ENCODE measurements around the gene SCN1B.
A peak's percentile ranks its signal among the peaks of the same experiment; 100 is the strongest.

SCN1B gene

DNA sequence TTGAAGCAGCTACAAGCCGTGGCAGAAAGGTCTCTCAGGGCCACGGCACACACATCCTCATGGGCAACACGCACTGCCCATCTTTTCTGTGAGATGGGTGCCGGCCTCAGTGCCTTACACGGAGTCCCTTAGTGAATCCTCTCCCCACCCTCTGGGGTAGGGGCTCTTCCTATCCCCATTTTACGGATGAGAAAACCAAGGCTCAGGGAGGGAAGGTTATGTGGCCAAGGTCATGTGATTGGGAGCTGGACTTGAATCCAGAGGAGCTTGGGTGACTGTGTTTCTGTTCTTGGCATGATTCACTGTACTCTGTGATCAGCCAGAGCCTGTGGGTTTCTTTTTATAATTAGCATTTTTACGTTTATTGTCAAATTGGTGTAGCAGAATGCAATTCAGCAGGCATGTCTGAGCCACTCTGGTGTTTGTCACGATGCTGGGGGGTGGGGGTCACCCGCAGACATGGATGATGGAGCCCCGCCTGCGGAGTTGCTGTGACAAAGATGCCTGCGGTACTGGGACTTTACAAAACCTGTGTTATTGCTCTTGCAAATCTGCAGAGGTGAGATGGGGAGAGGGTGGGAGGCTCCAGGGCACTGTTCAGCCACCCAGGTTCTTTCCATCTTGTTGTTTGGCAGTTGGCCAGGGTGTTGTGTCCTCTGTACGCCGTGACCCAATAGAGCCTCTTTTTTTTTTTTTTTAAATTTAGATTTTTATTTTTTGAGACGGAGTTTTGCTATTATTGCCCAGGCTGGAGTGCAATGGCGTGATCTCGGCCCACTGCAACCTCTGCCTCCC lies 4.5 kb downstream of the SCN1B start:
- TF ChIP-seq, protein P1, sequence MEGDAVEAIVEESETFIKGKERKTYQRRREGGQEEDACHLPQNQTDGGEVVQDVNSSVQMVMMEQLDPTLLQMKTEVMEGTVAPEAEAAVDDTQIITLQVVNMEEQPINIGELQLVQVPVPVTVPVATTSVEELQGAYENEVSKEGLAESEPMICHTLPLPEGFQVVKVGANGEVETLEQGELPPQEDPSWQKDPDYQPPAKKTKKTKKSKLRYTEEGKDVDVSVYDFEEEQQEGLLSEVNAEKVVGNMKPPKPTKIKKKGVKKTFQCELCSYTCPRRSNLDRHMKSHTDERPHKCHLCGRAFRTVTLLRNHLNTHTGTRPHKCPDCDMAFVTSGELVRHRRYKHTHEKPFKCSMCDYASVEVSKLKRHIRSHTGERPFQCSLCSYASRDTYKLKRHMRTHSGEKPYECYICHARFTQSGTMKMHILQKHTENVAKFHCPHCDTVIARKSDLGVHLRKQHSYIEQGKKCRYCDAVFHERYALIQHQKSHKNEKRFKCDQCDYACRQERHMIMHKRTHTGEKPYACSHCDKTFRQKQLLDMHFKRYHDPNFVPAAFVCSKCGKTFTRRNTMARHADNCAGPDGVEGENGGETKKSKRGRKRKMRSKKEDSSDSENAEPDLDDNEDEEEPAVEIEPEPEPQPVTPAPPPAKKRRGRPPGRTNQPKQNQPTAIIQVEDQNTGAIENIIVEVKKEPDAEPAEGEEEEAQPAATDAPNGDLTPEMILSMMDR (IDR thresholded peaks at IDR 0.05; ENCODE audit: extremely low read depth, insufficient read depth, missing control alignments), result no peak
- DNase-seq (ENCODE audit: low spot score), result no peak
- in situ Hi-C loops (cut with MboI; ENCODE audit: low pct_unique_long_range_greater_than_20kb, low sequenced_read_pairs, unreplicated experiment), result no loop called here

DNA sequence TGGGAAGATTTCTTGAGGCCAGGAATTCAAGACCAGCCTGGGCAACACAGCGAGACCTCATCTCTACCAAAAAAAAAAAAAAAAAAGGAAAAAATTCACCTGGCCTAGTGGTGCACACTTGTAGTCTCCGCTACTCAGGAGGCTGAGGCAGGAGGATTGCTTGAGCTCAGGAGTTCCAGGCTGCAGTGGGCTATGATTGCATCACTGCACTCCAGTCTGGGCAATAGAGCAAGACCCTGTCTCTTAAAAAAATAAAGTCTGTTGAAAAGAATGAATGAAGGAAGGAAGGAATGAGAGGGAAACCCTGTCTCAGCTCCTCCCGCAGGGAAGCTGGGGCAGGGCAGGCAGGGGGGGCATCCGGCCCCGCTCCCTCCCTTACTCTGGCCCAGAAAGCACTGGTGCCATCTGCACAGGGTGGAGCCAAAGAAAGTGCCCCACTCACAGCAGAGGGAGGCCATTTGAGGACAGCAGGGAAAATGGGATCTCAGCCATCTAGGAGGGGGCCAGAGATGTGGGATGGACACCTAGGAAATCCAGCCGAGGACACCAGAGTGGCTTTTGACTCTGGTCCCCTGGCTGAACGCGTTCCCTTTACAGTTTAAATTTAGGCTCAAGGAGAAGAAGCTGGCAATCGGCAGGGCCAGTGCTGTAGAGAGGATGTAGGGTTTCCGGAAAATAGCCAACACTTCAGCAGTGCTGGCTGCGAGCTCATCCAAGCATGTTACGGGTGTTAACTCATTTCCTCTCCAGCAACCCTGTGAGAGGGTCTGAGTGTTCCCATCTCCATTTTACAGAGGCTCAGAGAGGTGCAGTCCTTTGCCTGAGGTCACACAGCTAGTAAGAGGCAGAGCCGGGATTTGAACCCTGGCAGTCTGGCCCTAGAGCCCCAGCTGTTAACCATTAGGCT lies 7.7 kb downstream of the SCN1B start:
- in situ Hi-C loops (cut with MboI; ENCODE audit: low pct_unique_long_range_greater_than_20kb, low sequenced_read_pairs, unreplicated experiment), result no loop called here
- DNase-seq (ENCODE audit: low spot score), result peak; percentile 67
- TF ChIP-seq, protein P1 (IDR thresholded peaks at IDR 0.05; ENCODE audit: extremely low read depth, insufficient read depth, missing control alignments), result no peak

DNA sequence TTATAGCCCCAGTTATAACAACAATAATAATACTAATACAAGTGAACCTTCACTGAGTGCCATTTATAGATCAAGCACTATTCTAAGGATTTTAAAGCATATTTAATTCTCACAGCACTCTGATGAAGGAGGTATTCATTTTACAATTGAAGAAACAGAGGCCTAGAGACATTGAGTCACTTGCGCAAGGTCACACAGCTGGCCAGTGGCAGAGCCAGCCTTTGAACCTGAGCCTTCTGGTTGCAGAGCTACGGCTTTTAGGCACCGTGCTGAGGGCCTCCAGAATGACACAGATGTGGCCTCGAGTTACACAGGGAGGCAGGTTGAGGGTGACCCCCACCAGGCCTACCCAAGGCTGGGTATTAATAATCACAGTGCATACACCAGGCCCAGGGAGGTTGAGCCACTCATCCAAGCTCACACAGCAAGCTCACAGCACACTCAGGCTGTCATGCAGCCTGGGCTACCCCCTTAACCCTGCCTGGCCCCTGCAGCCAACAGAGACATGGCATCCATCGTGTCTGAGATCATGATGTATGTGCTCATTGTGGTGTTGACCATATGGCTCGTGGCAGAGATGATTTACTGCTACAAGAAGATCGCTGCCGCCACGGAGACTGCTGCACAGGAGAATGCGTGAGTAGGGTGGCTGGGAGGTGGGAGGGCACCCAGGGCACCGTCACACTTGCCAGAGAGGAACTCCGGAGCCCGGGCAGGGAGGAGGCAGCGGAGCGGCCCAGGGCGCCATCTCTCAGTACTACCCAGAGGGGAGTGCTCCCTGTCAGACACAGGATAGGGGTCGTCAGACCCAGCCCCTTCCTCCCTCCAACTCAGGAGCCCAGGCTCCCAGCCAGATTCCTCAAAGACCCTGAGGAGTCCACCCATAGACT lies 8.6 kb downstream of the SCN1B start:
- DNase-seq (ENCODE audit: low spot score), result no peak
- in situ Hi-C loops (cut with MboI; ENCODE audit: low pct_unique_long_range_greater_than_20kb, low sequenced_read_pairs, unreplicated experiment), result no loop called here
- TF ChIP-seq, protein P1 (IDR thresholded peaks at IDR 0.05; ENCODE audit: extremely low read depth, insufficient read depth, missing control alignments), result no peak

DNA sequence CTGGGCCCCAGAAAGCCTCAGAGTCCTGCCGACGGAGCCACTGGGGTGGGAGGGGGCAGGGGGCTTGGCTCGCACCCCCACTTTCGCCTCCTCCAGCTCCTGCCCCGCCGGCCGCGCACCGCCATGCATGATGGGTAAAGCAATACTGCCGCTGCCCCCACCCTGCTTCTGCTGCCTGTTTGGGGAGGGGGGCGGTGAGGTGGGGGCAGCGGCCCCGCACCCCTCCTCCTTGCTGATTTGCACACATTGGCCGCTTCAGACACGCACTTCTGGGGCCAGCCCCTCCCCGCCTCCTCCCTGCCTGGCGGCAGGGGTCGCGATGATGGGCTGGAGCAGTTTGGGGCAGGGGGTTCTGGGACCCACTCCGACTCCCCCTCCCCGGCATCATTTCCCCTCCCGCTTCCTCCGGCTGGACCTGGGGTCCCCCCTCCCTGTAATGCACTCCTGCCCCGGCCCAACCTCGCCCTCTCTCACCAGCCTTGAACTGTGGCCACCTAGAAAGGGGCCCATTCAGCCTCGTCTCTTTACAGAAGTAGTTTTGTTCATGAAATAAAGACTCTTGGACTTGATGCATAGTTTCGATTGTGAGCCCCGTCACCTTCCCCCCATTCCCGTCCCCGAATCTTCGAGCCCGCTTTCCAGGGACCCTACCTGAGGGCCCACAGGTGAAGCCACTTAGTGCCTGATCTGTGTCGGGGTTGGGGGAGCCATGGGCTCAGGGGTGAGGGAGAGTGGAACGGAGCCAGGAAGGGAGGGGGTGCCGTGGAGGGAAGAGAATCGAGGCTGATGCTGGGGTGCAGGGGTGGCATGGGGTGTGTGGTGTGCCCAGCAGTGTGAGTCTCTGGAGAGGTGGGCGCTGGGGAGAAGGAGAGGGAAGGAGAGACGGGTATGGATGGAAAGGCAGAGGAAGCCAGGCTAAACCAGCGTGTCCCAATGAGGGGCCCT lies 9.9 kb downstream of the SCN1B start:
- DNase-seq (ENCODE audit: low spot score), result no peak
- TF ChIP-seq, protein P1 (IDR thresholded peaks at IDR 0.05; ENCODE audit: extremely low read depth, insufficient read depth, missing control alignments), result no peak
- in situ Hi-C loops (cut with MboI; ENCODE audit: low pct_unique_long_range_greater_than_20kb, low sequenced_read_pairs, unreplicated experiment), result no loop called here

DNA sequence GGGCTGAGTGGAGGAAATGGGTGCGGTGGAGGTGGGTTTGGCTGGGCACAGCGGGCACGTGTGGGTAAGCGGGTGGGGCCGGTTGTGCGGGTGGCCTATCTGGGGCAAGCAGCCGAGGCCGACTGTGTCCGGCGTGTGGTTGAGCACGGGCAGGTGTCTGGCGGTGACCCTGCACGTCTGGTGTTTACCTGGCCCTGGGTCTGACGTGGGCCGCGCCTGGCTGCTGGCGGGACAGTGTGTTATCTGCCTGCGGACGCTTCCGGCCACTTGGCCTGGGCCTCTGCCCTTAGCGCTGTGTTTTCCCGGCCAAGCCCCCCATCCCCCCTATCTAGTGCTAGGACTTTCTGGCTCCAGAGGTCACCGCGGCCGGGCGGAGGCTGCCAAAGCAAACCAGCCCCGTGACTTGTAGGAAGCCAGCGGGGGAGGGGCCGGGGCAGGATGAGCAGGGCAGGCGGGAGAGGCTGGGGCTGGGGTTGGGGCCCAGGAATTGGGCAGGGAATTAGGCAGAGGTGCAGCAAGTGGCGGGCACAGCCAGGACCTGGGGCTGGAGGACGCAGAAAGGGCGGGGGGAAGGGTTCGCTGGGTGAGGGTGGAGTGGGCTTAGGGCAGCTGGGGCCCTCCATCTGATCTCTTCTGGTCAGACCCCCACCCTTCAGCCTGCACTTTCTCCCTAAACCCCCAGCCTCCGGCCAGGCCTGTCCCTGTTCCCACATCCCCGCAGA lies 10.7 kb downstream of the SCN1B start:
- in situ Hi-C loops (cut with MboI; ENCODE audit: low pct_unique_long_range_greater_than_20kb, low sequenced_read_pairs, unreplicated experiment), result no loop called here
- TF ChIP-seq, protein P1 (IDR thresholded peaks at IDR 0.05; ENCODE audit: extremely low read depth, insufficient read depth, missing control alignments), result no peak
- no peak for DNase-seq (ENCODE audit: low spot score)

Measured in GM13977 (cell line).